ENCODE results near the gene HINT1. TPM values are rescaled to one million over a fixed set of nuclear protein-coding genes. Genes with fewer than 3 reads are reported as not detected.
A peak's percentile ranks its signal among the peaks of the same experiment; 100 is the strongest.
"Not testable (repeated sequence)": the region's sequence is repeated elsewhere in the genome, so short reads cannot be mapped to it uniquely, and the experiment has no call there.

The HINT1 gene
- polyA plus RNA-seq, 10 donors = 319 to 404 (median 367) TPM

- not testable (repeated sequence) for DNase-seq
Measured at GRCh38 chr5:131127244-131127643, 37.8 kb downstream of the HINT1 start.

- DNase-seq = no peak
Measured at GRCh38 chr5:131114754-131115153, 50.3 kb downstream of the HINT1 start.

- DNase-seq = no peak
Measured at GRCh38 chr5:131112424-131112823, 52.6 kb downstream of the HINT1 start.

GRCh38 chr5:131110256-131110594 lies 54.8 kb downstream of the HINT1 start:
- no peak for DNase-seq

- DNase-seq = peak; percentile 22 to 61 (median 36)
Measured at GRCh38 chr5:131109540-131110255, 55.4 kb downstream of the HINT1 start.

Other genes with a start within 250 kb of the HINT1 start
- gene LYRM7, start 5.7 kb upstream of the HINT1 start, polyA plus RNA-seq (ENCODE audit: insufficient read length in 10 of 10) = 10 to 100 TPM in 9 of 10 donors, 1 to 10 TPM in 1; 8.7 to 17.6 (median 14.9) TPM
- gene CDC42SE2, start 98.8 kb upstream of the HINT1 start, polyA plus RNA-seq (ENCODE audit: insufficient read length in 10 of 10) = 10 to 100 TPM; 20.2 to 30.8 (median 26.4) TPM

Measured in muscle of back (tissue), 11 donors.